GM21786 (cell line): ENCODE measurements around the gene STRIP2.
"Not testable (repeated sequence)": the region's sequence is repeated elsewhere in the genome, so short reads cannot be mapped to it uniquely, and the experiment has no call there.

Source experiments
- ATAC-seq: cut with Tn5 transposase; IDR thresholded peaks from one replicate; pipeline ENCODE4 v1.9.1; 2021; ENCODE audit not compliant: unreplicated experiment

Gene STRIP2

GRCh38 chr7:129493555-129493954 is 59.3 kb downstream of the STRIP2 start:
- no peak for ATAC-seq

DNA sequence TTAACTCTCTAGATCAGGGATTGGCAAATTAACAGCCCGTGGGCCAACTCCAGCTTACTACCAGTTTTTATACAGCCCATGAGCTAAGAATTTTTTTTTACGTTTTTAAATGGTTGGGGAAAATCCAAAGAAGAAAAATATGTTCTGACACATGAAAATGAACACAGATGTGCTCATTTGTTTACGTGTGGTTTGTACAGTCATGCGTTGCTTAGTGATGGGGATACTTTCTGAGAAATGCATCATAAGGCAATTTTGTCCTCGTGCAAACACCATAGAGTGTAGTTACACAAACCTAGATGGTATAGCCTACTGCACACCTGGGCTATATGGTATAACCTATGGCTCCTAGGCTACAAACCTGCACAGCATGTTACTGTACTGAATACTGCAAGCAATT is 59.8 kb downstream of the STRIP2 start:
- peak; percentile 61 for ATAC-seq

DNA sequence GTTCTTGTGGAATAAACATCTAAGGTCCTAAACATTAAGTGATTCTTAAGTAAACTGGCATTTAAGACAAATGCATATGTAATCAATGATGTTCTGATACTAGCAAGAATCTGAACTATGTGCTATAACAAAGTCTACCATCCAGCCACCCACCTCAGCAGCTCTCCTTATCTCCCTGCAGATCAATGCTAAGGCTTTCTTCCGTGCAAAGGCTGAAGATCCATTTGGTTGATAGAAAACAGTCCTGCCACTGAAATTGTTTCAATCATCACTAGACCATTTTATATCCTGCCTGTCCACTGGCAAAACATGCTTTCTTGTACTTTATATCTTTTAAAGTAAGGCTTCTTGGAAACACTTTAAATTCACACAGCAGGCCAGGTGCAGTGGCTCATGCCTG is 61.8 kb downstream of the STRIP2 start:
- ATAC-seq: no peak

GRCh38 chr7:129496653-129497052 is 62.4 kb downstream of the STRIP2 start:
- ATAC-seq: no peak

GRCh38 chr7:129497156-129497555 is 62.9 kb downstream of the STRIP2 start:
- ATAC-seq: no peak

- no peak for ATAC-seq
Measured at GRCh38 chr7:129498021-129498420, 63.8 kb downstream of the STRIP2 start.

DNA sequence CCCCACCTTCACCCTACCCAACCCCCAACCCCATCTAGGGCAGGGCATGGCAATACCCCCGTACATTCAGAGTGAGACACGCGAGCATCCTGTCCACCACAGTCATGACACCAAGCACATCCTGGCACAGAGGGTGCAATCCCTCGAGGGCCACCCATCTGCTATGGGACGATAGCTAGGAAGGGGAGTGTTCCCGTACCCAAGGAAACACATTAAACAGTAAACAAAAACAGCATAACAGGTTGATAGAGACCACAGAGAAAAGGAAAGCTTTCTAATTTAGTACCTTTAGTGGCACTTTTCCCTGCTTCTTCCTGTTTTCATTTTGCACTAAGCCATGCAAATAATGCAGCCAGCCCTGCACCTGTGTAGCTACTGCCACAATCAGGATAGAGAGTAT is 65.8 kb downstream of the STRIP2 start:
- ATAC-seq: no peak

DNA sequence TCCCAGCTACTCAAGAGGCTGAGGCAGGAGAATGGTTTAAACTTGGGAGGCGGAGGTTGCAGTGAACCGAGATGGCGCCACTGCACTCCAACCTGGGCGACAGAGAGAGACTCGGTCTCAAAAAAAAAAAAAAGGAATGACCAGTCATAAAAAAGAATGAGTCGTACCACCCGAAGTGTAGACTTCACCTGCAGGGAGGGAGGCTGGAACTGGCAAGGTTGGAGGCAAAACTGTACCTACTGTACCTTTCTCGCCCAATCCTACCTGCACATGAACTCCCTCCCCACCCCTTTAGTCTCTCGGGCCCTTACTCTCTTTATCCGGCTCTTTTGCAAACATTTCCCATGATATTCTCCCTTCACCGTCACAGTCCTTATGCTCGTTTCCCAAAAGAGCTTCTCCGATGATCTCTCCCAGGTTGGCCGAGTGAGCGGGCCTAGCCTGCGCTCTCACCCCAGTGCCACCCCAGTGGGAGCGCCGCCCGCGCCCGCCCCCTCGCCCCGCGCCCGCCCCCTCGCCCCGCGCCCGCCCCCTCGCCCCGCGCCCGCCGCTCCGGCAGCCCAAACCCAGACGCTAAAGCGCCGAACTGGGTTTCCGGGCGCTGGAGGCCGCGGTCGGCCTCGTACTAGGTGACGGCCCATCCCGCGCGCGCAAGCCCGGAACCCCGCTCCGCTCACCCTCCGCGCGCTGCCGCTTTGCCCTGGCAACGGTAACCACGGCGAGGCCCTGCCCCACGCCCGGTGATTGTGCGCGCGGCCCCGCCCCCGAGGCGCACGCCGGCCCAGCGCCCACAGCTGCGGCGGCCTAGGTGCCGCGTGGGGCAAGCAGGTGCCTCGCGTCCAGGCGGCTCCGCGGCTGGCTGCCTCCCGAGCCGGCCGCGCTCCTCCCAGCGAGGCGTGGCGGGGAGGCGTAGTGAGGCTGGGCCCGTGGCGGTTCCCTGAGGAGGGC is 67.8 kb downstream of the STRIP2 start, which contains the start of gene SMKR1:
SMKR1 (plus strand) TSS at position 772 of the 948 bp plus-strand sequence. CDS start 294 bp downstream, outside the sequence.
- ATAC-seq: peak; percentile 95

DNA sequence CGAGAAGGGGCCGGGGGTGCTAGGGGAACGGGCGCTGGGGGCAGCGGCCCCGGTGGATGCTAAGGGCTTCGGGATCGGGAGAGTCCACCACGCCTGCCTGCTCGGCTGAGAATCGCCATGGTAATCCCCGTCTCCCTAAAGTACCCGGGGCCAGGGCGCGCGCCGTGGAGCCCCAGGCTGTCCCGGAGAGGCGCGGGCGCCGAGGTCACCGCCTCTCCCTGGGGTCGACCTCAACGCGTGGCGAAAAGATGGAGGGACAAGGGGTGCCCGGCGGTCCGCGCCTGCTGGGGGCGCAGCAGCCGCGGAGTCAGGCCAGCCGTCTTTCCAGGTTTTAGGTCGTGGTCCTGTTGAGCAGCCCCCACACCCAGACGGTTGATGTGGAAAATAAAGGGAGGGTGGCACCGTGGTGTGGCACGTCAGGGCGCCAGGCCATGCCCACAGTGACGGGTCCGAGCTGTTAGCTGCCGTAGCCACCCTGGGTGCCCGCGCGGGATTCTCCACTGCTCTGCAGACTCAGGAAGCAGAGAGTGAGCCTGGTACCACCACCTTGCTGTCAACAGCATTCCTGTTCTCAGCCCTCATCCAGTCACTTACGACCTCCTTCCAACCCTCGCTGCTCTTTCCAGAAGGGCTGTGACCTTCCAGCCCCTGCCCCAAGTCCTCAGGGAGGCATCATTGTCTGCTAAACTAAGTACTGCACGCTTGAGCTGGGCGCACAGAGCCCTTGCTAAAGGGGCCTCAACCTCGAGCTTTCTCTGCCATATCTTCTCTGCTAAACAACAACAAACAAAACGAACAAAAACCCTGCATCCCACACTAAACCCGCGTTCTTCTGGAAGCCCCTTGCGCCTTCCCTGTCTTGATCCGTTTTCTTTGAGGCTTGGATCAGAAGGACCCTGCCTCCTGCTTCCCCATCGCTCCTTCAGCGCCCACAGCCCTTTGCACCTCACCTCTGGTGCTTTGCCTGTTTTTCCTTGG is 68.8 kb downstream of the STRIP2 start:
- ATAC-seq: peak; percentile 2

DNA sequence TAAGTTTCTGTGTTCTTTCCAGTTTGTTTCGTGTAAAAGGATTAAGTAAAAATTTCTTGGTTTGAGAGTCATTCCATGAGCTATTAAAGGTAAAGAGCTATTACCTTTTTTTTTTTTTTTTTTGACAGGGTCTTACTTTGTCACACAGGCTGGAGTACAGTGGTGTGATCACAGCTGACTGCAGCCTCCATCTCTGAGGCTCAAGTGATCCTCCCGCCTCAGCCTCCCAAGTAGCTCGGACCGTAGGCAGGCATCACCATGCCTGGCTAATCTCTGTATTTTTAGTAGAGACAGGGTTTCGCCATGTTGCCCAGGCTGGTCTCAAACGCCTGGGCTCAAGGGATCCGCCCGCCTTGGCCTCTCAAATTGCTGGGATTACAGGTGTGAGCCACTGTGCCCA is 69.5 kb downstream of the STRIP2 start:
- ATAC-seq: no peak

DNA sequence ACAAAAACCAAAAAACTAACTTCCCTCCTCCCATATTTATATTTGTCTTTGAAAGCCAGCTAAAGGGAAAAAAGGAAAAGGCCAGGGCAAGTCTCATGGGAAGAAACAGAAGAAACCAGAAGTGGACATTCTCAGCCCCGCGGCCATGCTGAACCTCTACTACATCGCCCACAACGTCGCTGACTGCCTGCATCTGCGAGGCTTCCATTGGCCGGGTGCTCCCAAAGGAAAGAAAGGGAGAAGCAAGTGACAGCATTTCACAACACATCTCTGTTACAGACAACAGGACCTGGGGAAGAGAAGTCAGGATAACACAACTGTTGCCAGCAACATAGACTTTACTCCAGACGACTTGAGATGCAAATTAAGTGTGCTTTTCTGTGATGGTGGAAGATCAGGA is 78.0 kb downstream of the STRIP2 start:
- no peak for ATAC-seq

DNA sequence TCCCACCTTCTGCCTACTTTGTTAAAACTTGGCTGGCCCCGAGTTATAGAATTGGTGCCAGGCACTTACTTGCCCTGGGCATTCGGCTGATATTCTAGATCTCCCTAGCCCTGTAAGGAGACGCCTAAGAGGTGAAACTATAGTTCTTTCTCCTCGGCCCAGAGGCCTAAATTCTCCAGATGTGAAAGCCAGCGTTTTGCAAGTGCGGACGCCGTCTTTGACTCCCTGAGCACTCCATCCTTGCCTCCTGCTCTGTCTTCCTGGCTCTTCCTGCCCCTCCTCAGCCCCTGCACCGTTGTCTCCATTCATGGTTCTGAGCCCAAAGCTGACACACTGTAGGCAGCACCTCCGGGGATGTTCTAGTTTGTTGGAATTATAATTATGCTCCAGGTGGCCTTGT is 79.3 kb downstream of the STRIP2 start:
- ATAC-seq: no peak

GRCh38 chr7:129514683-129515082 is 80.5 kb downstream of the STRIP2 start:
- ATAC-seq: no peak

DNA sequence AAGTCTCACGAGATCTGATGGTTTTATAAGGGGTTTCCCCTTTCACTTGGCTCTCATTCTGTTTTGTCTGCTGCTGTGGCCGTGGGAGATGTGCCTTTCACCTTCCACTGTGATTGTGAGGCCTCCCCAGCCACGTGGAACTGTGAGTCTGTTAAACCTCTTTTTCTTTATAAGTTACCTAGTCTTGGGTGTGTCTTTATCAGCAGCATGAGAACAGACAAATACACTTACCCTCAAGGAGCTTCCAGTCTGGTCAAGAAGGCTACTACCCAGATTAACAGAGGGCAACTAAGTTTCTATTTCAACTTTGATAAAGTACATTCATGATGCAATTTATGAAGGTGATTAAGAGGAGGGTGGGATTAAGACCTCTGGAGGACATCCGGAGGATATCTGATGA is 81.1 kb downstream of the STRIP2 start:
- ATAC-seq: no peak

GRCh38 chr7:129517931-129518330 is 83.7 kb downstream of the STRIP2 start:
- no peak for ATAC-seq

DNA sequence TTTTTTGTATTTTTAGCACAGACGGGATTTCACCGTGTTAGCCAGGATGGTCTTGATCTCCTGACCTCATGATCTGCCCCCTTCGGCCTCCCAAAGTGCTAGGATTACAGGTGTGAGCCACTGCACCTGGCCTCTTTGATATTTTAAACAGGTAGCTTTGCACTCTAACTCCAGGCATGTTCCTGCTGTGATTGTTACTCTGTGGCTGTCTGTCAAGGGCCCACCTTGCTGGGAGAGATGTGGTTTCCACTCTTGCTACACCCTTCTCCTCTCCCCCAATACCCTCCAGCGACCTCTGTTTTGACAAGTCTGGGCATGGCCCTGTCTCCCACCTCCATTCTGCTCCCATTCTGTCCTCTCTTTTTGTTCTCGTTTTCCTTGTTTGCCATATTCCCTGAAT is 85.2 kb downstream of the STRIP2 start:
- no peak for ATAC-seq

GRCh38 chr7:129522088-129522970 is 88.1 kb downstream of the STRIP2 start:
- ATAC-seq: no peak

GRCh38 chr7:129522971-129523340 is 88.7 kb downstream of the STRIP2 start:
- ATAC-seq: no peak

DNA sequence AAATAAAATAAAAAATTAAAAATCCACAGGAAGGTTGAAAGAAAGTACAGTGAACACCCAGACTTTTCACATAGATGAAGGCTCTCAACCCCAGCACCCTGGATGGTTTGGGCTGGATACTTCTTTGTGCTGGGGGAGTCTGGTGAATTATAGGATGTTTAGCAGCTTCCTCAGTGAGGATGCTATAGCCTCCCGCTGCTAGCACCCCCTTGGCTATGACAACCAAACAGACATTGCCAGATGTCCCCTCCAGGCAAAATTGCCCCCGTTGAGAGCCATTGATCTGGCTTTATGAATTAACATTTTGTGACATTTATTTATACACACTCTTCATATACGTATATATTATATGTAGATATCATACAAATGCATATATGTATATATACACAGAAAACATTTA is 89.7 kb downstream of the STRIP2 start:
- no peak for ATAC-seq

DNA sequence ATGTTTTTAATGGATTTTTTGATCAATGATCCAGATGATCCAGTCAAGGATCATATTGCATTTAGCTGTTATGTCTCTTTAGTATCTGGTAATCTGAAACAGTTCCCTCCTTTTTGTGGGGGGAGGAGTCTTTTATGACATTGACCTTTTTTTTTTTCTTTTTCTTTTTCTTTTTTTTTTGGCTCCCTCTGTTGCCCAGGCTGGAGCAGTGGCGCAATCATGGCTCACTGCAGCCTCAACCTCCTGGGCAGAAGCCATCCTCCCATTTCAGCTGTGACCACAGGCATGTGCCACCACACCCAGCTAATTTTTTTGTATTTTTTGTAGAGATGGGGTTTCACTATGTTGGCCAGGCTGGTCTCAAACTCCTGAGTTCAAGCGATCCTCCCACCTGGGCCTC is 90.2 kb downstream of the STRIP2 start:
- ATAC-seq: not testable (repeated sequence)
